Suppressor macrophage treated with lipopolysaccharide for 1 hour (primary cell): ENCODE results near the gene CLDN25.
A peak's percentile ranks its signal among the peaks of the same experiment; 100 is the strongest.
"Not testable (repeated sequence)": the region's sequence is repeated elsewhere in the genome, so short reads cannot be mapped to it uniquely, and the experiment has no call there.

Source experiments
- DNase-seq, 3 donors: peaks; one replicate each; pipeline ENCODE4 v3.0.0-alpha.2; 2020 to 2022

The CLDN25 gene

GRCh38 chr11:113779496-113779895 lies at the start of gene CLDN25:
CLDN25 (plus strand) TSS chr11:113779796; CDS start chr11:113779796, 0 bp downstream.
- no peak for DNase-seq

- DNase-seq: peak; percentile 56 to 61 (median 61)
Measured at GRCh38 chr11:113730887-113731726, 48.5 kb upstream of the CLDN25 start.

- no peak for DNase-seq
Measured at GRCh38 chr11:113732092-113732491, 47.5 kb upstream of the CLDN25 start.

DNA sequence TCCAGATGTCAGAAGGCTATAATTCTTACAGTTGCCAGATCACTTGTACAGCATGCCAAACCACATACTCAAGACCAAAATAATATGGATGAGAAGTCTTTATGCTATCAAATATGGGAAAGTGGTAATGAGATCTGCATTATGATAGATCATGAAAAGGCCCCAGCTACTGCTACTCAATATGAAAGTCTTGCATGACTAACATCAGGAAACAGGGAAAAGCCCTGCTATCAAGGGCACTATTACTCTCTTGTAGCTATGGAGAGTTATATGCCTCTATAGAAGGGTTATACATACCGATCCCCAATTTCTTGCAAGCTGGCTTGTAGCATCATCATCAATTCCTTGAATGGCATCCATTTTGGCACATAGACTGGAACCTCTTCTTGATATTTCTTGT lies 43.3 kb upstream of the CLDN25 start:
- no peak for DNase-seq

DNA sequence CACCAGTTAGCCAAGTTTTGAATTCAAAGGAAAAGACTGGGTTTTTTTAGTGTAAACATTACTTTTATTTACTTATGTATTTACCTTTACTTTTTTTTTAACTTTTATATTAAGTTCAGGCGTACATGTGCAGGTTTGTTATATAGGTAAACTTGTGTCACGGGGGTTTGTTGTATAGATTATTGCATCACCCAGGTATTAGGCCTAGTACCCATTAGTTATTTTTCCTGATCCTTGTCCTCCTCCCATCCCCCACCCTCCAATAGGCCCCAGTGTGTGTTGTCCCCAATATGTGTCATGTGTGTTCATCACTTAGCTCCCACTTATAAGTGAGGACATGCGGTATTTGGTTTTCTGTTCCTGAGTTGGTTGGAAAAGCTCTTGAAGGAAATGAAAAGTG lies 26.7 kb upstream of the CLDN25 start:
- no peak for DNase-seq

GRCh38 chr11:113760241-113760640 lies 19.4 kb upstream of the CLDN25 start:
- DNase-seq: no peak

GRCh38 chr11:113763040-113763439 lies 16.6 kb upstream of the CLDN25 start:
- DNase-seq: not testable (repeated sequence)

GRCh38 chr11:113764527-113765219 lies 14.9 kb upstream of the CLDN25 start:
- no peak for DNase-seq

GRCh38 chr11:113771964-113772363 lies 7.6 kb upstream of the CLDN25 start:
- DNase-seq: no peak

- peak; percentile 13 to 43 (median 41) for DNase-seq
Measured at GRCh38 chr11:113773092-113773415, 6.5 kb upstream of the CLDN25 start.

- peak; percentile 97 to 98 (median 98) for DNase-seq
Measured at GRCh38 chr11:113773416-113774173, 6.0 kb upstream of the CLDN25 start, which contains the start of gene ZW10. ZW10 (minus strand) TSS chr11:113773692; CDS start chr11:113773666, 26 bp downstream.

DNA sequence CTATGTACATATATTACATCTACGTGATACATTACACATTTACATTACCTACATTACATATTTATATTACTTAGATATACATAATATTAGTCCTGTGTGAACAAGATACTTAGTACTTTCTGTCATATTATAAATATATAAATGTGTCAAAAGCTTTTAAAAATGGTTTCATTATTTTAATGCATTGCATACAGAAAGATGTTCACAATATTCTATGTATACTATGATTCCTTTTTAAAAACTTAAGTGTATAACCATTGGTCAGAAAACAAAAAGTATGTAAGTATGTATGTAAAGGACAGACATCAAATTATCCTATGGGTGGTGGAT lies 5.5 kb upstream of the CLDN25 start:
- no peak for DNase-seq

- DNase-seq: peak; percentile 31 to 61 (median 44)
Measured at GRCh38 chr11:113778111-113778910, 1.3 kb upstream of the CLDN25 start.

- DNase-seq: no peak
Measured at GRCh38 chr11:113781682-113782081, 2.1 kb downstream of the CLDN25 start.

GRCh38 chr11:113782134-113782533 lies 2.5 kb downstream of the CLDN25 start:
- no peak for DNase-seq

DNA sequence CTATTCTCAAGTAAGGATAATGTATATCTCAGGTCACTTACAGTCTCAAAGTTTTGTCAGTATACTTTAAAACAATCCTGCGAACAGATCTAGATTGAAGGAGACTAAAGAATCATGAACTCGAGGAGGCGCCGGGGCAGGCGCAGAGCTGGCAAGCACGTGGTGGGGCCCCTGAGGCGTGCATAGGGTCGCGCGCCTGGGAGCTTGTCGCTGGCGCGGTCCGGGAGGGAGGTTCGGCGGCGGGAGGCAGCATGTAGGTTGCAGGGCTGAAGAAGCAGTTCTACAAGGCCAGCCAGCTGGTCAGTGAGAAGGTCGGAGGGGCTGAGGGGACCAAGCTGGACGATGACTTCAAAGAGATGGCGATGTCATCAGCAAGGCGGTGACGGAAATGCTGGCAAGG lies 9.4 kb downstream of the CLDN25 start:
- DNase-seq: not testable (repeated sequence)

DNA sequence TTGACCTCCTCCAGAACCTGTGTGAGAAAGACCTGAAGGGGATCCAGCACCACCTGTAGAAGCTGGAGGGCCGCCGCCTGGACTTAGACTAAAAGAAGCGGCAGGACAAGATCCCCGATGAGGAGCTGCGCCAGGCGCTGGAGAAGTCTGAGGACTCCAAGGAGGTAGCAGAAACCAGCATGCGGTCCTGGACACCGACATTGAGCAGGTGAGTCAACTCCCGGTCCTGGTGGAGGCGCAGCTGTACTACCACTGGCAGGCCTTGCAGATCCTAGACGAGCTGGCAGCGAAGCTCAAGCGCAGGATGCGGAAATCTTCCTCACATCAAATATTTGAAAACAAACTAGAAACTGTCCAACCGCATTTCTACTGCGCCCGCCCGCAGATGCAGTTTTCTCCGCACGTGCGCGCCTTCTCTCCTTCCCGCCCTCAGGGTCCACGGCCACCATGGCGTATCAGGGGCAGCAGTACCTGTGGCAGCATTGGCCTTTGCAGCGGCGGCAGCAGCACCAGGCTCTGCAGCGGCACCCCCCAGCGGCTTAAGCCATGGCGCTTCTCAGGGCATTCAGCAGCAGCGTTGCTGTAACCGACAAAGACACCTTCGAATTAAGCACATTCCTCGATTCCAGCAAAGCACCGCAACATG lies 10.2 kb downstream of the CLDN25 start:
- DNase-seq: no peak

- peak; percentile 46 to 60 (median 59) for DNase-seq
Measured at GRCh38 chr11:113796663-113797259, 17.2 kb downstream of the CLDN25 start.

DNA sequence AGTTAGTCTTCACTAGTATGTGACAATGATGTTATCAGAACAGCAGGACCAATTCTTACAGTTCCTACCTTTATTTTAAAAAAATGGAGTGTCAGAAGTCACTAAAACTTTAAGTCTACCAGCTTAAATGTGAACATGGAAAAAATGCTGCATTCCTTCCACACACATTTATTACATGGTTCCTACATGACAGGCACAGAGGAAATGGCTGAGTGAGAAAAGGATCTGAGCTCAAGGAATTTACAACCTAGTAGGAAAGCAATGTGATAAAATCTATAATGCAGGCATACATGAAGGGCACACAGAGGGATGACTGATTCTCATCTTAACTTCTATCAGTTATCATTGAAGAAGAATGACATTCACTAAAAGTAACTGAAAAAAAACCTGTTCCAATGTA lies 23.0 kb downstream of the CLDN25 start:
- DNase-seq: no peak

DNA sequence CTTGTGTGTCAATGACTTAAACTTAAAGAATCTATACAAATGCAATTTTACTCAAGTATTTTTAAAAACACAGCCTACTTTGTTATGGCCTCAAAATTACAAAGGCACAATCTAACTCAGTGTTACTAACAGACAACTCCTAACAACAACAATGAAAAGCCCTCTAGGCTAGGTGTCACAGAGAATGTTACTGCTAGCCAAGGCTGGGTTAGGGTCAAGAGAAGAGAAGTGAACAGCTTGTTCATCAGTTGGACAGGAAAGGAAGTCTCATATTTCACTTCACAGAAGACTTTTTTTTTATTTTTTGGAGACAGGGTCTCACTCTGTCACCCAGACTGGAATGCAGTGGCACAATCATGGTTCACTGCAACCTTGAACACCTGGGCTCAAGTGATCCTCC lies 26.0 kb downstream of the CLDN25 start:
- DNase-seq: no peak

GRCh38 chr11:113806406-113806805 lies 26.8 kb downstream of the CLDN25 start:
- DNase-seq: peak; percentile 22 to 32 (median 24)

DNA sequence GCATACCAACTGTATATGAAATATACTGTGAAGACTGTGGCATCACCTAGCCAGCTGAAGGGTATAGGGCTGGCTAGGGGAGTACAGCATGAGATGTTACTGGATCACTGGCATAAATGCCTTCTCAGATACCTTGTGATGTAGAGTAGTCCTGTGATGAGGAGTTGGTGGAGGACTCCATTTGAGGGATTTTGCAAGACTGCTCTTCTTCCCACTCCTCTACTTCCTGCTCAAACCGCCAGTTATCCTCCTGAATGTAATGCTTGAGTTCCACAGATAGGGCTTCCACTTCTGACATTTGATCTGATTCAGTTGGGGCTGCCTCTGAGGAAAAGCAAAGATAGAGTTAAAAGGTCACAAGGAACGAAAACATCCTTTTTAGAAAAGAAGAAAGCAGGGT lies 29.3 kb downstream of the CLDN25 start:
- DNase-seq: peak; percentile 7 to 20 (median 7)
